Prostate gland (tissue), 2 donors: Measurements from ENCODE around the gene POTEH.
"Not testable (repeated sequence)": the region's sequence is repeated elsewhere in the genome, so short reads cannot be mapped to it uniquely, and the experiment has no call there.

Source experiments
- CTCF ChIP-seq, 4 experiments: fragments of 200-600 bp in 2 of 4; fragments of 450-650 bp in 2 of 4; sonication (generic) in 2 of 4; IDR thresholded peaks; 1 replicate in 3 of 4; 2 replicates in 1 of 4; pipeline ENCODE4 v1.5.1; 2016 to 2019; ENCODE audit warnings: antibody characterized with exemption in 4 of 4, mild to moderate bottlenecking in 2 of 4, moderate library complexity in 2 of 4
- POLR2A ChIP-seq: fragments of 450-650 bp; IDR thresholded peaks from one replicate; pipeline ENCODE4 v1.6.1; 2016; ENCODE audit warnings: antibody characterized with exemption, mild to moderate bottlenecking
- POLR2AphosphoS5 ChIP-seq: sonication (generic); formaldehyde crosslinking; IDR thresholded peaks from one replicate; pipeline ENCODE4 v1.6.1; 2017; ENCODE audit warnings: antibody characterized with exemption

- TF ChIP-seq CTCF (IDR thresholded peaks at IDR 0.05); POLR2AphosphoS5; POLR2A: not testable (repeated sequence)
These were observed 4.2 kb upstream of the POTEH start for GRCh38 chr22:15685641-15686040.
